Hepatocyte (in vitro differentiated cells): ENCODE data around the gene MTFP1. TPM values are rescaled to one million over a fixed set of nuclear protein-coding genes. Genes with fewer than 3 reads are reported as not detected.

Experiments
- DNase-seq: peaks from one replicate; pipeline ENCODE4 v3.0.0-alpha.2; 2016; ENCODE audit warnings: low spot score
- H2AFZ ChIP-seq: fragments of 200-600 bp; sonication (generic); 2 replicates; pipeline ENCODE4 v1.6.0; 2016; ENCODE audit warnings: antibody characterized with exemption, mild to moderate bottlenecking
- H3K27ac ChIP-seq: fragments of 200-600 bp; sonication (generic); 2 replicates; pipeline ENCODE4 v1.5.1; 2016; ENCODE audit warnings: mild to moderate bottlenecking
- H3K27me3 ChIP-seq: fragments of 200-600 bp; sonication (generic); 2 replicates; pipeline ENCODE4 v1.6.1; 2016
- H3K36me3 ChIP-seq: fragments of 200-600 bp; sonication (generic); replicated peaks from 2 replicates; pipeline ENCODE4 v1.5.1; 2016; ENCODE audit warnings: low read depth; ENCODE audit not compliant: insufficient read depth
- H3K4me1 ChIP-seq: fragments of 200-600 bp; sonication (generic); 2 replicates; pipeline ENCODE4 v1.5.1; 2016; ENCODE audit warnings: mild to moderate bottlenecking, moderate library complexity; ENCODE audit not compliant: insufficient read depth
- H3K4me2 ChIP-seq: fragments of 200-600 bp; sonication (generic); 2 replicates; pipeline ENCODE4 v1.6.0; 2016
- H3K4me3 ChIP-seq: fragments of 200-600 bp; sonication (generic); 2 replicates; pipeline ENCODE4 v1.5.1; 2016; ENCODE audit warnings: mild to moderate bottlenecking
- H3K79me2 ChIP-seq: fragments of 200-600 bp; sonication (generic); 2 replicates; pipeline ENCODE4 v1.6.0; 2017; ENCODE audit warnings: mild to moderate bottlenecking
- H3K9me2 ChIP-seq: fragments of 200-600 bp; sonication (generic); replicated peaks from 2 replicates; pipeline ENCODE4 v1.6.0; 2017; ENCODE audit warnings: mild to moderate bottlenecking; ENCODE audit not compliant: insufficient read depth
- H3K9me3 ChIP-seq: fragments of 200-600 bp; sonication (generic); 2 replicates; pipeline ENCODE4 v1.5.1; 2016; ENCODE audit warnings: low read depth, mild to moderate bottlenecking
- H4K20me1 ChIP-seq: fragments of 200-600 bp; sonication (generic); 2 replicates; pipeline ENCODE4 v1.6.0; 2016; ENCODE audit warnings: mild to moderate bottlenecking; ENCODE audit not compliant: insufficient read depth, poor library complexity, severe bottlenecking
- CTCF ChIP-seq: fragments of 200-600 bp; sonication (generic); IDR thresholded peaks from 2 replicates; pipeline ENCODE4 v1.5.1; 2016; ENCODE audit warnings: antibody characterized with exemption, mild to moderate bottlenecking; ENCODE audit not compliant: poor library complexity
- EZH2 ChIP-seq: fragments of 200-600 bp; sonication (generic); IDR thresholded peaks from 2 replicates; pipeline ENCODE4 v1.6.1; 2016; ENCODE audit warnings: antibody characterized with exemption, mild to moderate bottlenecking, borderline replicate concordance
- EZH2phosphoT487 ChIP-seq: fragments of 200-600 bp; sonication (generic); IDR thresholded peaks from one replicate; pipeline ENCODE4 v1.6.1; 2018; ENCODE audit warnings: antibody characterized with exemption, mild to moderate bottlenecking, low read depth, moderate library complexity; ENCODE audit not compliant: unreplicated experiment, severe bottlenecking
- WGBS: methylation state at CpG from one replicate; pipeline ENCODE4 v1.1.6; 2016; ENCODE audit warnings: low lambda C conversion rate; ENCODE audit errors: missing lambda C conversion rate; 5-methylcytosine and 5-hydroxymethylcytosine counted together
- polyA plus RNA-seq: library from polyadenylated mRNA; unstranded; fragments of >200 nt; fragmentation: Nextera tagmentation; extraction: Ambion mirVana; gene quantifications from 2 replicates; pipeline ENCODE4 v1.2.1, GENCODE V29; 2016
- total RNA-seq: library from RNA; depleted of rRNA; stranded (reverse); fragments of >200 nt; gene quantifications from 2 replicates; pipeline ENCODE4 v1.2.3, GENCODE V29; 2014

The MTFP1 gene
- total and polyA plus RNA-seq, 2 experiments from 2014 or later: 16.3 to 22.3 TPM

- H4K20me1 ChIP-seq: no peaks in the 10 kb centered on the region
- 31% methylated on average over 18 of the region's 18 CpGs for WGBS
- peaks cover 7% of the 10 kb centered on the region for H3K79me2 ChIP-seq
- H2AFZ ChIP-seq: peak overlapping the region; percentile 9
- peak overlapping the region; percentile 18 for H3K4me3 ChIP-seq
- no peaks in the 10 kb centered on the region for H3K27me3 ChIP-seq
- H3K4me2 ChIP-seq: peak overlapping the region; percentile 80
- H3K9me2 ChIP-seq: no peaks in the 10 kb centered on the region
- H3K4me1 ChIP-seq: peaks cover 61% of the 10 kb centered on the region
- H3K36me3 ChIP-seq: no peaks in the 10 kb centered on the region
- H3K9me3 ChIP-seq: no peaks in the 10 kb centered on the region
- TF ChIP-seq EZH2phosphoT487: no peak
- TF ChIP-seq CTCF: no peak
- TF ChIP-seq EZH2: no peak
- peak overlapping the region; percentile 97 for H3K27ac ChIP-seq
- DNase-seq: peak; percentile 88
These were observed 2.9 kb upstream of the MTFP1 start for GRCh38 chr22:30422481-30423300.

GRCh38 chr22:30423301-30423958 lies 2.1 kb upstream of the MTFP1 start:
- Histone ChIP-seq H3K4me2 (peak overlapping the region; percentile 80), H2AFZ (peak overlapping the region; percentile 9), H3K9me3 (no peaks in the 10 kb centered on the region), H3K36me3 (no peaks in the 10 kb centered on the region), H3K27ac (peak overlapping the region; percentile 97), H3K9me2 (no peaks in the 10 kb centered on the region), H3K79me2 (peaks cover 4% of the 10 kb centered on the region), H3K4me3 (peak overlapping the region; percentile 18), H3K4me1 (peaks cover 53% of the 10 kb centered on the region), H4K20me1 (no peaks in the 10 kb centered on the region), H3K27me3 (no peaks in the 10 kb centered on the region)
- no peak for TF ChIP-seq EZH2phosphoT487
- TF ChIP-seq EZH2: no peak
- TF ChIP-seq CTCF: no peak
- peak; percentile 69 for DNase-seq
- 2% methylated on average over 44 of the region's 45 CpGs for WGBS

GRCh38 chr22:30423959-30424533 lies 1.5 kb upstream of the MTFP1 start:
- Histone ChIP-seq H3K36me3 (no peaks in the 10 kb centered on the region), H2AFZ (peak overlapping the region; percentile 15), H3K4me2 (peak overlapping the region; percentile 80), H3K9me3 (no peaks in the 10 kb centered on the region), H3K27ac (peak overlapping the region; percentile 97), H4K20me1 (no peaks in the 10 kb centered on the region), H3K9me2 (no peaks in the 10 kb centered on the region), H3K4me3 (peak overlapping the region; percentile 30), H3K27me3 (no peaks in the 10 kb centered on the region), H3K79me2 (peaks cover 4% of the 10 kb centered on the region), H3K4me1 (peaks cover 50% of the 10 kb centered on the region)
- 3% methylated on average over 31 of the region's 31 CpGs for WGBS
- peak; percentile 100 for DNase-seq
- TF ChIP-seq EZH2 (no peak), EZH2phosphoT487 (no peak), CTCF (no peak)
